ENCODE measurements around the gene RASL11B.
A peak's percentile ranks its signal among the peaks of the same experiment; 100 is the strongest.

Gene RASL11B

GRCh38 chr4:52843958-52844357 is 18.2 kb upstream of the RASL11B start:
- no peak for DNase-seq

GRCh38 chr4:52844596-52844995 is 17.5 kb upstream of the RASL11B start:
- no peak for DNase-seq

- DNase-seq: no peak
Observed at GRCh38 chr4:52846502-52846901, 15.6 kb upstream of the RASL11B start.

- DNase-seq: no peak
Observed at GRCh38 chr4:52848254-52848653, 13.9 kb upstream of the RASL11B start.

GRCh38 chr4:52850406-52851124 is 11.6 kb upstream of the RASL11B start:
- no peak for DNase-seq

GRCh38 chr4:52852041-52852440 is 10.1 kb upstream of the RASL11B start:
- DNase-seq: no peak

- no peak for DNase-seq
Observed at GRCh38 chr4:52852711-52853110, 9.4 kb upstream of the RASL11B start.

GRCh38 chr4:52853351-52853750 is 8.8 kb upstream of the RASL11B start:
- no peak for DNase-seq

GRCh38 chr4:52856801-52857200 is 5.3 kb upstream of the RASL11B start:
- no peak for DNase-seq

- no peak for DNase-seq
Observed at GRCh38 chr4:52860361-52860760, 1.8 kb upstream of the RASL11B start.

- DNase-seq: peak; percentile 30
Observed at GRCh38 chr4:52861171-52861823, 820 bp upstream of the RASL11B start.

GRCh38 chr4:52862639-52863161 is 583 bp downstream of the RASL11B start:
- no peak for DNase-seq

- peak; percentile 16 for DNase-seq
Observed at GRCh38 chr4:52863324-52863723, 1.2 kb downstream of the RASL11B start.

- DNase-seq: peak; percentile 85
Observed at GRCh38 chr4:52864793-52865192, 2.7 kb downstream of the RASL11B start.

GRCh38 chr4:52865300-52865699 is 3.2 kb downstream of the RASL11B start:
- no peak for DNase-seq

GRCh38 chr4:52866734-52867133 is 4.6 kb downstream of the RASL11B start:
- DNase-seq: no peak

- DNase-seq: no peak
Observed at GRCh38 chr4:52867163-52867562, 5.0 kb downstream of the RASL11B start.

GRCh38 chr4:52868133-52868532 is 6.0 kb downstream of the RASL11B start:
- peak; percentile 48 for DNase-seq

- DNase-seq: peak; percentile 93
Observed at GRCh38 chr4:52869196-52869595, 7.1 kb downstream of the RASL11B start.

- DNase-seq: peak; percentile 25
Observed at GRCh38 chr4:52869656-52870055, 7.5 kb downstream of the RASL11B start.

GRCh38 chr4:52870225-52870624 is 8.1 kb downstream of the RASL11B start:
- DNase-seq: no peak

- DNase-seq: no peak
Observed at GRCh38 chr4:52873191-52873590, 11.1 kb downstream of the RASL11B start.

- DNase-seq: peak; percentile 39
Observed at GRCh38 chr4:52873861-52874343, 11.8 kb downstream of the RASL11B start.

- DNase-seq: no peak
Observed at GRCh38 chr4:52874948-52875347, 12.8 kb downstream of the RASL11B start.

Measured in right hindlimb (tissue), 1 donor.